Lower leg skin (tissue), 3 donors: ENCODE data around the gene DLGAP1.

ENCODE experiments used
- CTCF ChIP-seq, 3 donors: fragments of 450-650 bp; IDR thresholded peaks; one replicate each; pipeline ENCODE4 v1.5.1; 2016; ENCODE audit warnings: antibody characterized with exemption in 3 of 3, mild to moderate bottlenecking in 3 of 3, moderate library complexity in 2 of 3
- POLR2A ChIP-seq, 2 donors: fragments of 450-650 bp; IDR thresholded peaks; one replicate each; pipeline ENCODE4 v1.6.1; 2016 to 2017; ENCODE audit warnings: antibody characterized with exemption in 2 of 2, mild to moderate bottlenecking in 1 of 2, moderate library complexity in 1 of 2

GRCh38 chr18:3706279-3707097 lies 748.6 kb downstream of the DLGAP1 start:
- TF ChIP-seq CTCF (IDR thresholded peaks at IDR 0.05) (no peak), POLR2A (IDR thresholded peaks at IDR 0.05) (no peak)
